A673 (cell line): ENCODE measurements around the gene NPAS1. TPM values are rescaled to one million over a fixed set of nuclear protein-coding genes. Genes with fewer than 3 reads are reported as not detected.

ENCODE experiments used
- Bru-seq: library from RNA; stranded (reverse); fragments of 400-500 nt; gene quantifications from one replicate; lab custom pipeline; 2021; lab: Mats Ljungman, UMichigan
- BruChase-seq, 2 experiments: library from RNA; stranded (reverse); fragments of 400-500 nt; gene quantifications; one replicate each; lab custom pipeline; 2021; lab: Mats Ljungman, UMichigan
- BruUV-seq: library from RNA; stranded (reverse); fragments of 400-500 nt; replicated peaks from 2 replicates; lab custom pipeline; 2021; lab: Mats Ljungman, UMichigan
- CTCF ChIA-PET: fragments of 300-600 bp; sonication (Branson Sonifier 250); formaldehyde crosslinking; loops from one replicate; lab custom pipeline; 2022; ENCODE audit warnings: antibody characterized with exemption; lab: Charles Lee
- POLR2A ChIA-PET: fragments of 300-600 bp; sonication (Branson Sonifier 250); formaldehyde crosslinking; loops from one replicate; lab custom pipeline; 2022; ENCODE audit warnings: antibody characterized with exemption; ENCODE audit not compliant: low non-redundant PET; lab: Charles Lee
- DNase-seq: peaks from one replicate; pipeline ENCODE4 v3.0.0-alpha.2; 2015; ENCODE audit warnings: low spot score
- H3K27ac ChIP-seq: fragments of 200-600 bp; sonication (generic); 2 replicates; pipeline ENCODE4 v1.5.1; 2016; ENCODE audit warnings: mixed run types, low read depth, mild to moderate bottlenecking, mixed read lengths, antibody characterized with exemption, low read length; ENCODE audit not compliant: poor library complexity, severe bottlenecking
- H3K27me3 ChIP-seq: fragments of 200-600 bp; sonication (generic); replicated peaks from 2 replicates; pipeline ENCODE4 v1.6.1; 2017; ENCODE audit warnings: mixed run types, low read depth, mild to moderate bottlenecking, mixed read lengths, antibody characterized with exemption, low read length; ENCODE audit not compliant: insufficient read depth, poor library complexity
- H3K36me3 ChIP-seq: fragments of 200-600 bp; sonication (generic); 2 replicates; pipeline ENCODE4 v1.6.1; 2016; ENCODE audit warnings: mixed run types, mild to moderate bottlenecking, mixed read lengths, antibody characterized with exemption, low read length; ENCODE audit not compliant: insufficient read depth, poor library complexity, severe bottlenecking
- H3K4me1 ChIP-seq: fragments of 200-600 bp; sonication (generic); 2 replicates; pipeline ENCODE4 v1.6.1; 2017; ENCODE audit warnings: mixed run types, mild to moderate bottlenecking, mixed read lengths, antibody characterized with exemption, low read length; ENCODE audit not compliant: insufficient read depth, poor library complexity, severe bottlenecking
- H3K4me3 ChIP-seq: fragments of 200-600 bp; sonication (generic); 2 replicates; pipeline ENCODE4 v1.5.1; 2016; ENCODE audit warnings: low read depth, mixed run types, mild to moderate bottlenecking, mixed read lengths, low read length; ENCODE audit not compliant: poor library complexity, severe bottlenecking
- H3K9me3 ChIP-seq: fragments of 200-600 bp; sonication (generic); 2 replicates; pipeline ENCODE4 v1.6.1; 2016; ENCODE audit warnings: mixed run types, low read depth, mild to moderate bottlenecking, mixed read lengths, antibody characterized with exemption, low read length; ENCODE audit not compliant: poor library complexity, severe bottlenecking
- EZH2 ChIP-seq: fragments of 200-600 bp; sonication (generic); IDR thresholded peaks from 2 replicates; pipeline ENCODE4 v1.6.1; 2017; ENCODE audit warnings: borderline replicate concordance, low read depth, mild to moderate bottlenecking, mixed read lengths, antibody characterized with exemption, low read length; ENCODE audit not compliant: poor library complexity, severe bottlenecking
- intact Hi-C: fragments of 100-400 bp; cut with micrococcal nuclease; formaldehyde crosslinking; loops from one replicate; pipeline ENCODE4 v1.10.0; 2022; ENCODE audit not compliant: unreplicated experiment
- long read RNA-seq: library from polyadenylated mRNA; stranded (forward); transcript quantifications from one replicate; pipeline ENCODE4 v2.0.0, GENCODE V29; 2022
- total RNA-seq: library from RNA; stranded (reverse); gene quantifications from 2 replicates; pipeline ENCODE4 v1.2.3, GENCODE V29; 2021
- TF ChIP-seq, protein P1 (sequence below): fragments of 300-800, 200-600 bp; sonication (generic); conservative IDR thresholded peaks from 2 replicates; pipeline ENCODE4 v1.5.1; 2017; ENCODE audit warnings: low read depth, mild to moderate bottlenecking, antibody characterized with exemption, low read length, moderate library complexity, mixed read lengths

Gene NPAS1, protein sequence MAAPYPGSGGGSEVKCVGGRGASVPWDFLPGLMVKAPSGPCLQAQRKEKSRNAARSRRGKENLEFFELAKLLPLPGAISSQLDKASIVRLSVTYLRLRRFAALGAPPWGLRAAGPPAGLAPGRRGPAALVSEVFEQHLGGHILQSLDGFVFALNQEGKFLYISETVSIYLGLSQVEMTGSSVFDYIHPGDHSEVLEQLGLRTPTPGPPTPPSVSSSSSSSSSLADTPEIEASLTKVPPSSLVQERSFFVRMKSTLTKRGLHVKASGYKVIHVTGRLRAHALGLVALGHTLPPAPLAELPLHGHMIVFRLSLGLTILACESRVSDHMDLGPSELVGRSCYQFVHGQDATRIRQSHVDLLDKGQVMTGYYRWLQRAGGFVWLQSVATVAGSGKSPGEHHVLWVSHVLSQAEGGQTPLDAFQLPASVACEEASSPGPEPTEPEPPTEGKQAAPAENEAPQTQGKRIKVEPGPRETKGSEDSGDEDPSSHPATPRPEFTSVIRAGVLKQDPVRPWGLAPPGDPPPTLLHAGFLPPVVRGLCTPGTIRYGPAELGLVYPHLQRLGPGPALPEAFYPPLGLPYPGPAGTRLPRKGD
- total RNA-seq (2.1 and 2.4 TPM in 2 replicates), Bru-seq, nascent RNA (percentile 20 among the genes with signal in this experiment), BruChase-seq, experiment 1, labeled RNA remaining after a 2-hour chase (percentile 22 among the genes with signal in this experiment), BruChase-seq, experiment 2, labeled RNA remaining after a 6-hour chase (percentile 33 among the genes with signal in this experiment)
- long read RNA-seq, partial matches to known transcripts, result 8 of 25 reads
- long read RNA-seq, other reads (novel, unspliced or antisense), result 16 of 25 reads

DNA sequence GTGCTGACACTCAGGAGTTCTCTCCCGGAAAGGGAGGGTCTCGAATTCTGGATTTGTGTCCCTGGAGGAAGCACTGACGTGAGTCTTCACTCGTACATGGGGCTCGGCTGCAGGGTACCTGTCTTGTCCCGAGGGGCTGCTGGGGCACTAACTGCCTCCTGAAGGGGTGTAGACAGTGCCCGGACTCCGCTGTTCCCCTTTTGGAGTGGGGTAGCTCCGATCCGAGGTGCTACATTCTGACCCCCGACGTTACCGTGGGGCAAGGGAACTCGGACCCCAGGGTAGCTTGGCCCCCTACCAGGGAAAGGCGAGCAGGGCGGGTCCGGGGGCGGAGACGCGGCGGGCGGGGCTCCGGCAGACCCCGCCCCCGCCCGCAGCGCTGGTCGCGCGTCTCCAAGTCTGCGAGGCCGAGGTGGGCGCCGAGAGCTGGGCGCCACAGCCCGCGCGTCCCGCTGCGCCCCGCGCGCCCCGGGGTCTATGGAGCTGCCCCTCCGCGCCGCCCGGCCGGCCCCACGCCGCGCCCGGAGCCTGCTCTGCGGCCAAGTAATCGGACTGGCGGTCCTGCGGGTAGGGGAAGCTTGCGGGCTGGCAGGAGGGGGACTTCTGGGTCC lies at the start of gene NPAS1:
Gene NPAS1, plus strand, starts transcription at position 407 of the 611 bp plus-strand sequence. CDS start 1,211 bp downstream, outside the sequence.
- POLR2A ChIA-PET, result no interaction called here
- intact Hi-C loops, result no loop called here
- Histone ChIP-seq H3K4me3 (peak within 1 kb of the TSS; percentile 44), H3K9me3 (no peaks in the 10 kb centered on the region), H3K4me1 (peaks cover 32% of the 10 kb centered on the region), H3K36me3 (no peaks in the 10 kb centered on the region), H3K27ac (no peak within 1 kb of the TSS), H3K27me3 (peaks cover 36% of the 10 kb centered on the region)
- peak; percentile 35 for DNase-seq
- TF ChIP-seq, protein P1, sequence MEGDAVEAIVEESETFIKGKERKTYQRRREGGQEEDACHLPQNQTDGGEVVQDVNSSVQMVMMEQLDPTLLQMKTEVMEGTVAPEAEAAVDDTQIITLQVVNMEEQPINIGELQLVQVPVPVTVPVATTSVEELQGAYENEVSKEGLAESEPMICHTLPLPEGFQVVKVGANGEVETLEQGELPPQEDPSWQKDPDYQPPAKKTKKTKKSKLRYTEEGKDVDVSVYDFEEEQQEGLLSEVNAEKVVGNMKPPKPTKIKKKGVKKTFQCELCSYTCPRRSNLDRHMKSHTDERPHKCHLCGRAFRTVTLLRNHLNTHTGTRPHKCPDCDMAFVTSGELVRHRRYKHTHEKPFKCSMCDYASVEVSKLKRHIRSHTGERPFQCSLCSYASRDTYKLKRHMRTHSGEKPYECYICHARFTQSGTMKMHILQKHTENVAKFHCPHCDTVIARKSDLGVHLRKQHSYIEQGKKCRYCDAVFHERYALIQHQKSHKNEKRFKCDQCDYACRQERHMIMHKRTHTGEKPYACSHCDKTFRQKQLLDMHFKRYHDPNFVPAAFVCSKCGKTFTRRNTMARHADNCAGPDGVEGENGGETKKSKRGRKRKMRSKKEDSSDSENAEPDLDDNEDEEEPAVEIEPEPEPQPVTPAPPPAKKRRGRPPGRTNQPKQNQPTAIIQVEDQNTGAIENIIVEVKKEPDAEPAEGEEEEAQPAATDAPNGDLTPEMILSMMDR, result no peak
- TF ChIP-seq EZH2, result no peak
- CTCF ChIA-PET, result no interaction called here
- no TSS peak for BruUV-seq

DNA sequence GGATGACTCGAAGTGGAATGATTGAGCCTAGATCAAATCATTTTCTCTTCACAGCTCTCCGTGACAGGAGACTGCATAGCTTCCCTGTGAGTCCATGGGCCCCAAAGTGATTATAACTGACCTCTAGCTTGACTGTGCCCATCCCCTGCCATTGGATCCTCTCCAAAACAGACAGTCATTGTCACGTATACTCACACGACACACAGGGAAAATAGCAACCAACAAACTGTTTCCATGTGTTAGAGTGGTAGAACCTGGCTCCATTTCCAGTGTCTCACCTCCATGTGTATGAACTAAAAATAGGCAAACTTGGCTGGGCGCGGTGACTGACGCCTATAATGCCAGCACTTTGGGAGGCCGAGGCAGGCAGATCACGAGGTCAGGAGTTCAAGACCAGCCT lies 48.8 kb upstream of the NPAS1 start:
- ChIA-PET CTCF (no interaction called here), POLR2A (no interaction called here)
- no peak overlapping the region for H3K27ac ChIP-seq
- DNase-seq, result no peak
- intact Hi-C loops, result no loop called here
- no peaks in the 10 kb centered on the region for H3K36me3 ChIP-seq
- no TSS peak for BruUV-seq
- H3K4me3 ChIP-seq, result no peak overlapping the region
- H3K4me1 ChIP-seq, result peaks cover 19% of the 10 kb centered on the region
- H3K9me3 ChIP-seq, result no peaks in the 10 kb centered on the region
- H3K27me3 ChIP-seq, result no peaks in the 10 kb centered on the region
- TF ChIP-seq, protein P1, result no peak
- no peak for TF ChIP-seq EZH2

DNA sequence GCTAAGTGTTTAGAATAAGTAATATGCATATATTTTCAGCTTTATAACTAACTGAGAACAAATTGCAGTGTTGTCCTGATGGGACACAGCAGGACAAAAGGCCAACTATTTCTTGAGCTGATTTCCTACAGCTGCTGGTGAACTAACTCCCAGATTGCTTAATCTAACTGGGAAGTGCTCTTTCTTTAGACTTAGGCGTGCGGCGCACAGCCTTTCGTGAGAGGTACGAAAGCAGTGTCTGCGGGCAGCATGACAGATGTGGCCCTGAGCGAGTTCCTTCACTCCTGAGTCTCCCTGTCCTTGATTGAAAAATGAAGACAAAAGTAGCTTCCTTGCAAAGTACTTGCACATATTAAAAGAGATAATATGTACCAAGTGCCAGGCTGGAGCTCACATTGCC lies 47.3 kb upstream of the NPAS1 start:
- Histone ChIP-seq H3K9me3 (no peaks in the 10 kb centered on the region), H3K27ac (no peak overlapping the region), H3K4me3 (no peak overlapping the region), H3K36me3 (no peaks in the 10 kb centered on the region), H3K4me1 (peaks cover 34% of the 10 kb centered on the region), H3K27me3 (no peaks in the 10 kb centered on the region)
- ChIA-PET POLR2A (no interaction called here), CTCF (no interaction called here)
- BruUV-seq, result no TSS peak
- no peak for TF ChIP-seq EZH2
- TF ChIP-seq, protein P1, result no peak
- no peak for DNase-seq
- intact Hi-C loops, result no loop called here
